Measurements from ENCODE around the gene DNAJC1. TPM values are rescaled to one million over a fixed set of nuclear protein-coding genes. Genes with fewer than 3 reads are reported as not detected.

The DNAJC1 gene
- total RNA-seq, 1 donor from 2014 or later: 24.2 TPM

GRCh38 chr10:21964983-21965665 is 38.4 kb downstream of the DNAJC1 start:
- intact Hi-C loops (cut with micrococcal nuclease): no loop called here

- intact Hi-C loops (cut with micrococcal nuclease): no loop called here
Observed at GRCh38 chr10:21962358-21962757, 41.2 kb downstream of the DNAJC1 start.

- intact Hi-C loops (cut with micrococcal nuclease): no loop called here
Observed at GRCh38 chr10:21961847-21962246, 41.7 kb downstream of the DNAJC1 start.

GRCh38 chr10:21959998-21960397 is 43.5 kb downstream of the DNAJC1 start:
- intact Hi-C loops (cut with micrococcal nuclease): loop anchor here (10.0 kb wide), 1 partner anchor 1105 kb away; no protein-coding TSS in a partner anchor

- intact Hi-C loops (cut with micrococcal nuclease): loop anchor here (5.0 to 10.0 kb wide), 2 partner anchors 427 to 1100 kb away; partner anchors contain the start of gene SKIDA1
Observed at GRCh38 chr10:21954690-21955089, 48.8 kb downstream of the DNAJC1 start.

GRCh38 chr10:21954132-21954531 is 49.4 kb downstream of the DNAJC1 start:
- intact Hi-C loops (cut with micrococcal nuclease): loop anchor here (5.0 to 10.0 kb wide), 2 partner anchors 427 to 1099 kb away; partner anchors contain the start of gene SKIDA1

GRCh38 chr10:21953585-21954057 is 49.9 kb downstream of the DNAJC1 start:
- intact Hi-C loops (cut with micrococcal nuclease): loop anchor here (1.0 to 10.0 kb wide), 6 partner anchors 49 to 1099 kb away; partner anchors contain the start of genes DNAJC1 and SKIDA1

- intact Hi-C loops (cut with micrococcal nuclease): loop anchor here (5.0 to 10.0 kb wide), 2 partner anchors 423 to 1096 kb away; partner anchors contain the start of gene SKIDA1
Observed at GRCh38 chr10:21950566-21950965, 53.0 kb downstream of the DNAJC1 start.

GRCh38 chr10:21946946-21947345 is 56.6 kb downstream of the DNAJC1 start:
- intact Hi-C loops (cut with micrococcal nuclease): no loop called here

GRCh38 chr10:21944727-21945386 is 58.7 kb downstream of the DNAJC1 start:
- intact Hi-C loops (cut with micrococcal nuclease): no loop called here

GRCh38 chr10:21943633-21944265 is 59.8 kb downstream of the DNAJC1 start:
- intact Hi-C loops (cut with micrococcal nuclease): no loop called here

- intact Hi-C loops (cut with micrococcal nuclease): no loop called here
Observed at GRCh38 chr10:21935439-21936023, 68.0 kb downstream of the DNAJC1 start.

- intact Hi-C loops (cut with micrococcal nuclease): no loop called here
Observed at GRCh38 chr10:21934307-21934706, 69.2 kb downstream of the DNAJC1 start.

GRCh38 chr10:21929070-21929469 is 74.5 kb downstream of the DNAJC1 start:
- intact Hi-C loops (cut with micrococcal nuclease): no loop called here

- intact Hi-C loops (cut with micrococcal nuclease): no loop called here
Observed at GRCh38 chr10:21927631-21928353, 75.7 kb downstream of the DNAJC1 start.

GRCh38 chr10:21926949-21927348 is 76.6 kb downstream of the DNAJC1 start:
- intact Hi-C loops (cut with micrococcal nuclease): no loop called here

- intact Hi-C loops (cut with micrococcal nuclease): no loop called here
Observed at GRCh38 chr10:21926358-21926925, 77.1 kb downstream of the DNAJC1 start.

GRCh38 chr10:21925851-21926250 is 77.7 kb downstream of the DNAJC1 start:
- intact Hi-C loops (cut with micrococcal nuclease): no loop called here

- intact Hi-C loops (cut with micrococcal nuclease): no loop called here
Observed at GRCh38 chr10:21924511-21924910, 79.0 kb downstream of the DNAJC1 start.

GRCh38 chr10:21920633-21921032 is 82.9 kb downstream of the DNAJC1 start:
- intact Hi-C loops (cut with micrococcal nuclease): no loop called here

Data from T-helper 1 cell treated with Interleukin-12 subunit alpha and Interleukin-12 subunit beta and Interleukin-4 antibody, amounts not matched to agents 30 ng/mL and 1 ng/mL, for 36 hours (primary cell).